ENCODE results near the gene CFLAR.

- TF ChIP-seq CTCF (IDR thresholded peaks at IDR 0.05) (no peak), POLR2A (IDR thresholded peaks at IDR 0.05) (no peak)
Measured at GRCh38 chr2:201180010-201180409, 64.0 kb downstream of the CFLAR start.

Measured in prostate gland (tissue), 2 donors.